ENCODE results near the gene PPP3R1. TPM values are rescaled to one million over a fixed set of nuclear protein-coding genes. Genes with fewer than 3 reads are reported as not detected.

PPP3R1 gene
- total and polyA plus RNA-seq, 10 of the 15 experiments (the other 5 are each of a cell fraction or from before 2014, with no cell fraction given): 1.5 to 61.0 (median 15.8) TPM

DNA sequence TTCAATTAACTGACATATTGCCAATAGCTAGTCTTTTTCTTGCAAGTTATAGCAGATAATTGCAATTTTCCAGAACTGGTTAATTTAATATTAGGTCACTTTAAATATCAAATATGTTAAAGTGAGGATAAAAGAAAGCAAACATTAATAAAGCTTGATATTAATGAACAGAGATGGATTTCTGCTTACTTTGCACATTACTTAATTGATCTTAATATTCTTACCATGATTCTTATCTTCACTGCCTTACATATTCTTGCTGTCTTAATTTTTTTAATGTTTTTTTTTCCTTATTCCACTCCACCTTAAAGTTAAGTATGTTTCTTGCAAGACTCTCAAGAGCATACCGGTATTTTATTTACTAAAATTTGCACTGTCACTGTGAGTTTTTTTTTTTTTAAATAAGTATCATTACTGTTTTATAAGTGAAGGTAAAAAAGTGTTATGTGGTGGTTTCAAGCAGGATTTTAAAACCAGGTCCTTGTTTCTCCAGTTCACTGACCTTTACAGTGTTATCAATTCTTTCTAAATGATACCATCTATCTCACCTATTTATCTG lies 33.9 kb downstream of the PPP3R1 start:
- in situ Hi-C loops (cut with MboI): no loop called here
- no TSS peak for BruUV-seq (replicated peaks)
- intact Hi-C loops (cut with micrococcal nuclease; ENCODE audit: unreplicated experiment): no loop called here
- ChIA-PET SMC1A (ENCODE audit: uncharacterized antibody, unreplicated experiment) (interaction anchor here (0.9 to 2.2 kb wide), 5 partner anchors 11 to 29 kb away, joined by 3 to 10 read pairs (median 3); no protein-coding TSS in a partner anchor), POLR2A (no interaction called here), CTCF (interaction anchor here (0.6 to 1.9 kb wide), 6 partner anchors 22 to 1389 kb away, joined by 3 to 7 read pairs (median 3); no protein-coding TSS in a partner anchor), RAD21 (ENCODE audit: unreplicated experiment) (interaction anchor here (0.9 to 1.4 kb wide), 2 partner anchors 23 to 96 kb away, joined by 3 to 6 read pairs; no protein-coding TSS in a partner anchor)
- Histone ChIP-seq H3K4me2 (ENCODE audit: control insufficient read depth, insufficient read depth) (peak overlapping the region; percentile 35), H2AFZ (ENCODE audit: control insufficient read depth, low read depth, low read length) (no peak overlapping the region), H3K79me2 (ENCODE audit: control insufficient read depth, insufficient read depth, low read length) (peaks cover 90% of the 10 kb centered on the region), H3K4me3 (0 out of 2 replicates have a peak overlapping the region, but pooled peaks have one; percentile 10), H3K4me1 (ENCODE audit: control insufficient read depth, insufficient read depth, low read length) (peaks cover 43% of the 10 kb centered on the region), H3K36me3 (ENCODE audit: control insufficient read depth in 2 of 2, insufficient read depth in 2 of 2, low read length in 1 of 2) (peaks cover 0 to 8% of the 10 kb centered on the region in 2 experiments; a peak in 1 of 4 replicates), H3K27ac (ENCODE audit: control insufficient read depth, insufficient read depth) (no peak overlapping the region; the same call in 1 of the 2 replicates), H3K9me3 (replicated peaks; ENCODE audit: control insufficient read depth, insufficient read depth, low read length) (peaks cover 6% of the 10 kb centered on the region), H3K9ac (ENCODE audit: control insufficient read depth, insufficient read depth, low read length) (no peak overlapping the region), H3K27me3 (replicated peaks in 1 of 2; ENCODE audit: control insufficient read depth in 2 of 2, insufficient read depth in 2 of 2, low read length in 1 of 2) (no peaks in the 10 kb centered on the region), H4K20me1 (ENCODE audit: control insufficient read depth, insufficient read depth) (no peaks in the 10 kb centered on the region)
- FAIRE-seq (no peak), ATAC-seq (no peak), DNase-seq (ENCODE audit: low read depth, low spot score) (no peak)
- no peak for TF ChIP-seq BRCA1 (IDR thresholded peaks at IDR 0.05; ENCODE audit: low read depth, low read length)
- TF ChIP-seq, protein P1, sequence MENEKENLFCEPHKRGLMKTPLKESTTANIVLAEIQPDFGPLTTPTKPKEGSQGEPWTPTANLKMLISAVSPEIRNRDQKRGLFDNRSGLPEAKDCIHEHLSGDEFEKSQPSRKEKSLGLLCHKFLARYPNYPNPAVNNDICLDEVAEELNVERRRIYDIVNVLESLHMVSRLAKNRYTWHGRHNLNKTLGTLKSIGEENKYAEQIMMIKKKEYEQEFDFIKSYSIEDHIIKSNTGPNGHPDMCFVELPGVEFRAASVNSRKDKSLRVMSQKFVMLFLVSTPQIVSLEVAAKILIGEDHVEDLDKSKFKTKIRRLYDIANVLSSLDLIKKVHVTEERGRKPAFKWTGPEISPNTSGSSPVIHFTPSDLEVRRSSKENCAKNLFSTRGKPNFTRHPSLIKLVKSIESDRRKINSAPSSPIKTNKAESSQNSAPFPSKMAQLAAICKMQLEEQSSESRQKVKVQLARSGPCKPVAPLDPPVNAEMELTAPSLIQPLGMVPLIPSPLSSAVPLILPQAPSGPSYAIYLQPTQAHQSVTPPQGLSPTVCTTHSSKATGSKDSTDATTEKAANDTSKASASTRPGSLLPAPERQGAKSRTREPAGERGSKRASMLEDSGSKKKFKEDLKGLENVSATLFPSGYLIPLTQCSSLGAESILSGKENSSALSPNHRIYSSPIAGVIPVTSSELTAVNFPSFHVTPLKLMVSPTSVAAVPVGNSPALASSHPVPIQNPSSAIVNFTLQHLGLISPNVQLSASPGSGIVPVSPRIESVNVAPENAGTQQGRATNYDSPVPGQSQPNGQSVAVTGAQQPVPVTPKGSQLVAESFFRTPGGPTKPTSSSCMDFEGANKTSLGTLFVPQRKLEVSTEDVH (IDR thresholded peaks at IDR 0.05; ENCODE audit: low read depth, partially characterized antibody): no peak
- TF ChIP-seq, protein P2, sequence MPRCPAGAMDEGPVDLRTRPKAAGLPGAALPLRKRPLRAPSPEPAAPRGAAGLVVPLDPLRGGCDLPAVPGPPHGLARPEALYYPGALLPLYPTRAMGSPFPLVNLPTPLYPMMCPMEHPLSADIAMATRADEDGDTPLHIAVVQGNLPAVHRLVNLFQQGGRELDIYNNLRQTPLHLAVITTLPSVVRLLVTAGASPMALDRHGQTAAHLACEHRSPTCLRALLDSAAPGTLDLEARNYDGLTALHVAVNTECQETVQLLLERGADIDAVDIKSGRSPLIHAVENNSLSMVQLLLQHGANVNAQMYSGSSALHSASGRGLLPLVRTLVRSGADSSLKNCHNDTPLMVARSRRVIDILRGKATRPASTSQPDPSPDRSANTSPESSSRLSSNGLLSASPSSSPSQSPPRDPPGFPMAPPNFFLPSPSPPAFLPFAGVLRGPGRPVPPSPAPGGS (IDR thresholded peaks at IDR 0.05; ENCODE audit: borderline replicate concordance, insufficient read depth, low read depth, low read length, poor library complexity, severe bottlenecking): no peak
- WGBS (ENCODE audit: insufficient coverage, insufficient replicate concordance, low lambda C conversion rate, missing lambda C conversion rate): 0% methylated on average over 1 of the region's 1 CpG

Measured in GM12878 (cell line).